Astrocyte of the spinal cord (primary cell): Measurements from ENCODE around the gene HPS6.
A peak's percentile ranks its signal among the peaks of the same experiment; 100 is the strongest.
"Not testable (repeated sequence)": the region's sequence is repeated elsewhere in the genome, so short reads cannot be mapped to it uniquely, and the experiment has no call there.

Experiments used
- DNase-seq: peaks from one replicate; pipeline ENCODE4 v3.0.0; 2011; ENCODE audit warnings: low read depth, low spot score
- H3K4me3 ChIP-seq: 2 replicates; pipeline ENCODE4 v1.5.1; 2011; ENCODE audit warnings: low read depth, mild to moderate bottlenecking, low read length, moderate library complexity
- CTCF ChIP-seq: IDR thresholded peaks from 2 replicates; pipeline ENCODE4 v1.5.1; 2012; ENCODE audit warnings: low read depth, mild to moderate bottlenecking, low read length, inconsistent platforms
- in situ Hi-C: cut with HindIII; loops from 2 replicates; pipeline ENCODE4 v1.10.0; 2017; ENCODE audit warnings: low sequenced_read_pairs

The HPS6 gene

GRCh38 chr10:102038410-102038809 lies 26.7 kb upstream of the HPS6 start:
- H3K4me3 ChIP-seq = no peak overlapping the region
- TF ChIP-seq CTCF = no peak
- DNase-seq = no peak
- in situ Hi-C loops = no loop called here

GRCh38 chr10:102040305-102041050 lies 24.7 kb upstream of the HPS6 start:
- DNase-seq = no peak
- TF ChIP-seq CTCF = no peak
- in situ Hi-C loops = no loop called here
- no peak overlapping the region for H3K4me3 ChIP-seq

GRCh38 chr10:102045292-102045691 lies 19.9 kb upstream of the HPS6 start:
- in situ Hi-C loops = no loop called here
- DNase-seq = no peak
- H3K4me3 ChIP-seq = no peak overlapping the region
- TF ChIP-seq CTCF = no peak

- no peak for TF ChIP-seq CTCF
- no peak overlapping the region for H3K4me3 ChIP-seq
- in situ Hi-C loops = no loop called here
These were observed 19.1 kb upstream of the HPS6 start for GRCh38 chr10:102046095-102046494.

GRCh38 chr10:102054881-102055646 lies 10.1 kb upstream of the HPS6 start:
- peak overlapping the region; percentile 93 for H3K4me3 ChIP-seq
- in situ Hi-C loops = not testable (repeated sequence)
- peak; percentile 22 for DNase-seq

More at GRCh38 chr10:102046095-102046494, 19.1 kb upstream of the HPS6 start:
- DNase-seq = no peak

- in situ Hi-C loops = no loop called here
- no peak for TF ChIP-seq CTCF
- peak within 1 kb of the TSS; percentile 93 for H3K4me3 ChIP-seq
- peak; percentile 98 for DNase-seq
These were observed 9.3 kb upstream of the HPS6 start, which contains the start of gene ARMH3 for GRCh38 chr10:102055647-102056419. Gene ARMH3 (minus strand): TSS chr10:102056173. CDS start chr10:102040114, 16,059 bp downstream.
